Mesenteric fat pad (tissue), 1 donor: ENCODE data around the gene SPRTN. TPM values are rescaled to one million over a fixed set of nuclear protein-coding genes. Genes with fewer than 3 reads are reported as not detected.
"Not testable (repeated sequence)": the region's sequence is repeated elsewhere in the genome, so short reads cannot be mapped to it uniquely, and the experiment has no call there.

ENCODE experiments used
- DNase-seq: peaks from one replicate; pipeline ENCODE4 v3.0.0-alpha.2; 2020; ENCODE audit warnings: low spot score
- total RNA-seq: library from RNA; stranded (reverse); fragmentation: NEBNext Ultra II Directional; extraction: Animal tissue kit (Norgen Biotek cat#: 25700); gene quantifications from one replicate; pipeline ENCODE4 v1.2.1, GENCODE V29; 2021
- donor health status: DM: yes; HTN: yes; CAD: no.

Gene SPRTN
- total RNA-seq, 1 donor from 2014 or later, result 8.5 TPM

- DNase-seq, result no peak
These were observed 2.2 kb upstream of the SPRTN start for GRCh38 chr1:231335663-231336602.

GRCh38 chr1:231337043-231337471 is 1.0 kb upstream of the SPRTN start:
- DNase-seq, result no peak

GRCh38 chr1:231337472-231338269 is 422 bp upstream of the SPRTN start, which contains the start of gene EXOC8:
EXOC8 (minus strand) TSS chr1:231337852; CDS start chr1:231337745, 107 bp downstream.
- DNase-seq, result peak; percentile 98

GRCh38 chr1:231340328-231341013 is 2.4 kb downstream of the SPRTN start:
- no peak for DNase-seq

GRCh38 chr1:231347961-231348360 is 9.9 kb downstream of the SPRTN start:
- no peak for DNase-seq

GRCh38 chr1:231348442-231348841 is 10.3 kb downstream of the SPRTN start:
- DNase-seq, result no peak

GRCh38 chr1:231348856-231349255 is 10.8 kb downstream of the SPRTN start:
- not testable (repeated sequence) for DNase-seq

- DNase-seq, result no peak
These were observed 13.7 kb downstream of the SPRTN start for GRCh38 chr1:231351816-231352215.

- no peak for DNase-seq
These were observed 15.0 kb downstream of the SPRTN start for GRCh38 chr1:231353086-231353485.

GRCh38 chr1:231354330-231355020 is 16.4 kb downstream of the SPRTN start:
- no peak for DNase-seq

GRCh38 chr1:231355171-231355570 is 17.1 kb downstream of the SPRTN start:
- DNase-seq, result no peak

- DNase-seq, result no peak
These were observed 19.2 kb downstream of the SPRTN start for GRCh38 chr1:231357187-231357772.

GRCh38 chr1:231357831-231358354 is 19.8 kb downstream of the SPRTN start:
- no peak for DNase-seq

- no peak for DNase-seq
These were observed 21.0 kb downstream of the SPRTN start for GRCh38 chr1:231359113-231359512.

GRCh38 chr1:231362325-231362724 is 24.2 kb downstream of the SPRTN start:
- DNase-seq, result no peak

GRCh38 chr1:231363624-231364023 is 25.5 kb downstream of the SPRTN start:
- DNase-seq, result no peak

GRCh38 chr1:231364192-231364591 is 26.1 kb downstream of the SPRTN start:
- no peak for DNase-seq

- DNase-seq, result no peak
These were observed 31.2 kb downstream of the SPRTN start for GRCh38 chr1:231369282-231369681.

GRCh38 chr1:231372501-231372900 is 34.4 kb downstream of the SPRTN start:
- DNase-seq, result no peak

- no peak for DNase-seq
These were observed 36.3 kb downstream of the SPRTN start for GRCh38 chr1:231374394-231374793.
